HepG2 (cell line): Measurements from ENCODE around the gene SNX9.

Experiments
- BRF2 ChIP-seq: sonication (generic); formaldehyde crosslinking; IDR thresholded peaks from 2 replicates; pipeline ENCODE4 v1.8.1; 2022; ENCODE audit warnings: mild to moderate bottlenecking, missing genetic modification reagents
- CTCF ChIP-seq: sonication (generic); formaldehyde crosslinking; IDR thresholded peaks from 2 replicates; pipeline ENCODE4 v1.5.0; 2020; ENCODE audit warnings: mild to moderate bottlenecking, missing genetic modification reagents, moderate library complexity
- EP300 ChIP-seq, 3 experiments: sonication (generic) in 1 of 3; formaldehyde crosslinking in 1 of 3; IDR thresholded peaks; 2 replicates each; pipeline versions ENCODE4 v1.5.1 to v1.6.1; 2011 to 2020; ENCODE audit warnings: low read depth in 2 of 3, low read length in 2 of 3, borderline replicate concordance in 1 of 3, improper control_type of control experiment in 1 of 3, mild to moderate bottlenecking in 1 of 3, missing genetic modification reagents in 1 of 3, moderate library complexity in 1 of 3
- GABPA ChIP-seq, 2 experiments: IDR thresholded peaks; 2 replicates each; pipeline ENCODE4 v1.6.1; 2011 to 2016; ENCODE audit warnings: low read depth in 2 of 2, low read length in 1 of 2, missing biosample characterization in 1 of 2, missing genetic modification characterization in 1 of 2
- IRF1 ChIP-seq: sonication (generic); formaldehyde crosslinking; IDR thresholded peaks from 2 replicates; pipeline ENCODE4 v1.4.0; 2020; ENCODE audit warnings: low read depth, mild to moderate bottlenecking, missing genetic modification reagents
- MAFK ChIP-seq, 2 experiments: IDR thresholded peaks in 1 of 2; conservative IDR thresholded peaks in 1 of 2; 2 replicates each; pipeline ENCODE4 v1.6.1; 2011; ENCODE audit warnings: improper control_type of control experiment in 2 of 2, low read length in 2 of 2
- MXI1 ChIP-seq: IDR thresholded peaks from 3 replicates; pipeline ENCODE4 v1.6.1; 2012; ENCODE audit warnings: low read depth, low read length, inconsistent platforms, borderline replicate concordance
- POLR2A ChIP-seq, 2 experiments: IDR thresholded peaks; 2 replicates each; pipeline ENCODE4 v1.6.1; 2011; ENCODE audit warnings: low read depth in 2 of 2, low read length in 2 of 2, mild to moderate bottlenecking in 1 of 2, moderate library complexity in 1 of 2; ENCODE audit not compliant: insufficient read depth in 1 of 2
- RAD51 ChIP-seq: fragments of 450-650 bp; IDR thresholded peaks from 2 replicates; pipeline ENCODE4 v1.6.1; 2016; ENCODE audit warnings: borderline replicate concordance
- ZNF335 ChIP-seq: sonication (generic); formaldehyde crosslinking; IDR thresholded peaks from 2 replicates; pipeline ENCODE4 v1.4.0; 2020; ENCODE audit warnings: missing genetic modification reagents

DNA sequence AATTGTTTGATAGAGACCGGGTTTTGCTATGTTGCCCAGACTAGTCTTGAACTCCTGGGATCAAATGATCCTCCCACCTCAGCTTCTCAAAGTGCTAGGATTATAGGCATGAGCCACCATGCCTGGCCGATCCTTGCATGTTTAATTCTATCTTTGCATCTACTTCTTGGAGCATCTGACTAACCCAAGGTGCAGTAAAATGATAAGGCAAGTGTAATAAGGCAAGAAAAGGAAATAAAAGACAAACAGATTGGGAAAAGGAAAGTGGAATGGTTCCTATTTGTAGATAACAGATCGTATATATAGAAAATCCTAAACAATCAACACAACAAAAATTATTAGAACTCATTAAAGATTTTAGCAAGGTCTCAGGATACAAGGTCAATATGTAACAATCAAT, 36.8 kb upstream of the SNX9 start:
- no peak for TF ChIP-seq BRF2 (CRISPR knock-in tag)
- TF ChIP-seq ZNF335 (CRISPR knock-in tag), result no peak
- TF ChIP-seq CTCF (CRISPR knock-in tag), result no peak
- TF ChIP-seq MAFK (conservative IDR thresholded peaks at IDR 0.05 in 1 of 2, IDR thresholded peaks at IDR 0.05 in 1 of 2; ENCODE audit: low read length in 2 of 2), result no peak
- no peak for TF ChIP-seq POLR2A (IDR thresholded peaks at IDR 0.05; ENCODE audit: insufficient read depth in 1 of 2, low read depth in 2 of 2, low read length in 2 of 2)
- TF ChIP-seq GABPA (IDR thresholded peaks at IDR 0.05; ENCODE audit: low read depth, low read length), result no peak
- no peak for TF ChIP-seq GABPA (CRISPR knock-in tag; IDR thresholded peaks at IDR 0.05; ENCODE audit: low read depth)
- no peak for TF ChIP-seq EP300 (IDR thresholded peaks at IDR 0.05; ENCODE audit: low read depth in 2 of 2, low read length in 2 of 2)
- TF ChIP-seq EP300 (CRISPR knock-in tag; IDR thresholded peaks at IDR 0.05; ENCODE audit: borderline replicate concordance), result no peak
- no peak for TF ChIP-seq RAD51
- TF ChIP-seq IRF1 (CRISPR knock-in tag), result no peak
- no peak for TF ChIP-seq MXI1
